ENCODE data around the gene CELF2. TPM values are rescaled to one million over a fixed set of nuclear protein-coding genes. Genes with fewer than 3 reads are reported as not detected.
"Not testable (repeated sequence)": the region's sequence is repeated elsewhere in the genome, so short reads cannot be mapped to it uniquely, and the experiment has no call there.

The CELF2 gene
- total RNA-seq, 1 donor from 2014 or later = 36.9 TPM

DNA sequence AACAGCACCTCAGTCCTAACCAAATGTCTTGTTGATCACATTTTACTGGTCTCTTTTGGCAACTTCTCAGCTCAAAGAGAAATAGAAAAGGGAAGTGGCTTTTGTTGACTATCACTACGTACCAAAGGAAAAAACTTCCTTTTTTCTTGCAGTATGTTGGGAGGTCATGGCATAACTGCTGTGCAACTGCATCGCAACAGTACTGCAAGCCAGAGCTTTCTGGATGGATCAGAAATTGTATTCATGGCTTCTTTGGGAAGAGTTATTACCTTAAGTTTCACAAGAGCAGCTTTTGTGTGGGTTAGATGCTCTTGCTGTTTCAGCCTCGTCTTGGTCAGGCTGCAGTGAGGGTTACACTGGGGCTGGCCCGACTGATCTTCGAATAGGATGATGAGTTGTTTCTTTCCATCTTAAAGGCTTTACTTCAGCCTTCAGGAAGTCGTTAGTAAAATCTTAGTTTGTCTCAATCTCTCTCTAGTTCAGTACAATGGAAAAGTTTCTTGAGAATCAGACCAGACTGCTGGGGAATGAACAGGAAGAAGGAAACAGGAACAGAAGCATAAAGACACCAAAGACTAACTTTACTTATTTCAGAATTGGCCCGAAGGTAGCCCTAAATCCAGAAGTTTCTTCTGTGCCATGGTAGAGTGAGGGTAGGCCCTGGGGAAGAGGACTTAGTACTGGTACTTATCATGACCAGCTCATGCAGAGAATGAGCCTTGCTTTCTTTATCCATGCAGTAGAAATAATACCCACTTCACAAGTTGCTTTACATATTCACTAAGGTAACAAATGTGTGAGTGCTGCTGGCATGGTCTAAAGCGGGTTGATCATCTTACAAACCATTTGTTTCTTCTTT is 153.6 kb downstream of the CELF2 start:
- no peak for DNase-seq (ENCODE audit: low spot score)

GRCh38 chr10:11173042-11173441 is 155.4 kb downstream of the CELF2 start:
- DNase-seq (ENCODE audit: low spot score) = no peak

- DNase-seq (ENCODE audit: low spot score) = no peak
Measured at GRCh38 chr10:11175823-11176243, 158.2 kb downstream of the CELF2 start.

DNA sequence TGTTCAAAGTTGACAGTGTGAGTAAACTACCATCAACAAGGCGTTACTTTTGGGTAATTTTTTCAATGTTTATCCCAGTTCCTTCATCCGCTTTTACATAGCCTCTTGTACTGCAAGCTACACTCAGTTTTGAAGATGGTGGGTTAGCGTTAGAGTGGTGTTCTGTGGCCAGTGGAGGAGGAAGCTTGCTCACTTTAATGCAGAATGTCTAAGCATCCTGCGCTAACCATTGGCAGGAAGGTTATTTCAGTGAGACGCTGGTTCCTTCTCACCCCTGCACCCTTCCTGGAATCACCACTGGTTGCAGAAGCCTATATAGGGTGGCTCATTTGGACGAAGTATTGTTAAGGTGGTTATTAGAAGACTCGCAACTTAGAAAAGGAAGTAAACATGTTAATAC is 159.1 kb downstream of the CELF2 start:
- DNase-seq (ENCODE audit: low spot score) = no peak

- DNase-seq (ENCODE audit: low spot score) = no peak
Measured at GRCh38 chr10:11177381-11177780, 159.7 kb downstream of the CELF2 start.

DNA sequence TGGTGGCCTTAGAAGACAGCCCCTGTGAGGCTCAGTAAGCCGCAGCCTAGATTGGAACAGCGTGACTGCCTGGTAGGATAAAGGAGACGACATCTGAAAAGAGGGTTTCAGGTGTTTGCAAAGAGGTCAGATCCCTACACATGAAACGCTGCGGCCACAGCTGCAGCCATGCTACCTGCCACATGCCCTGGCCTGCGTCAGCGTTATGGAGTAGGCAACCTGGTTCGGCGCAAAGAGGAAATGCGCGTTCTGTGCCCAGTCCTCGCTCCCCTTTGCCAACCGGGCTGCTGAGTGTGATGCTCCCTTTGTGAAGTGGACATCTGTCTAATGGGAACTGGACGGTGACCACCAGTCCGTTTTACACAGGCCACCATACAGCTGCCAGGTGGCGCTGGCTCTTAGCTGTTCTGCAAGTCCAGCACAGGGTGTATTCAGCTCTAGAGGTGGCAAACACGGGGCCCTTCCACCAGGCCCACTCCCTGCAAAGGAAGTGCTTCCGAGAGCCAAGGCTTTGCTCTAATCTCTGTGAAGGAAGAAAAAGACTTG is 160.3 kb downstream of the CELF2 start:
- DNase-seq (ENCODE audit: low spot score) = no peak

DNA sequence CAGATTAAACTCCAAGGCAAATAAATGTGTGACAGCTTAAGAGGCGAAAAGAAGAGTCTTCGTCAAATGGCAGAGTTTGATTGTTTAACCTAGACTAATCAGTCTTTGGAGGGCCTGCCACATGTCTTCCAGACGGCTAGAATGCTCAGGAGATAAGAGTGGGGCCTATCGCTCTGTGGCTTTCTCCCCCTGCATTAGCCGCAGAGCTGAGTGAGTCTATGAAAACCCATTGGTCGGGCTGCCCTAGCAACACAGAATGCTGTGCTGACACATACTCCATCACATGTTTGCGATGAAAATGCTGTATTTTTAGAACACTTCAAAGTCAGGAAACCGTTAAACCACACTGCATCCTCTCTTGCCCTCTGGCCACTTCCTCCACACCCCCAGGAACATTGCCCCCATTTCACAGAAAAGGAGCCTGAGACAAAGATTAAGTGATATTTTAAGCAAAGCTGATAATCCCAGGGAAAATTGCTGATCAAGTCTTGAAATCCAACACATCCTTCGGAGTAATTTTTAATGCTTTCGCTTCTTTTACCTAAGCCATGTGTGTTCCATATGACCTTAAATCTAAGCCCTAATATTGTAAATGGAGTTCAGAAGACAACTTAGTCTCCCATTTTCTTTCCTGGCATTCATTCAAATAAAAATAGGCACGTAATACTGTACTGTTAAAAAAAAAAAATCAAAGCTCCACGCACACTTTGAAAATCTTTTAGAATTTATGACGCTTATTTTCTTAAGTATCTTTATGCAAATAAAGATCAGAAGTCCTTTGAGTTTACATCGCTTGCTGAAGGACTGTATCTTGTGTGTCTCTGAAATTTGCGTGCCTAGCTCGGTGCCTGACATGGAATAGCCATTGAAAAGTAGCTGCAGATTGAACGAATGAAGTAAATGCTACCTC is 161.2 kb downstream of the CELF2 start:
- no peak for DNase-seq (ENCODE audit: low spot score)

DNA sequence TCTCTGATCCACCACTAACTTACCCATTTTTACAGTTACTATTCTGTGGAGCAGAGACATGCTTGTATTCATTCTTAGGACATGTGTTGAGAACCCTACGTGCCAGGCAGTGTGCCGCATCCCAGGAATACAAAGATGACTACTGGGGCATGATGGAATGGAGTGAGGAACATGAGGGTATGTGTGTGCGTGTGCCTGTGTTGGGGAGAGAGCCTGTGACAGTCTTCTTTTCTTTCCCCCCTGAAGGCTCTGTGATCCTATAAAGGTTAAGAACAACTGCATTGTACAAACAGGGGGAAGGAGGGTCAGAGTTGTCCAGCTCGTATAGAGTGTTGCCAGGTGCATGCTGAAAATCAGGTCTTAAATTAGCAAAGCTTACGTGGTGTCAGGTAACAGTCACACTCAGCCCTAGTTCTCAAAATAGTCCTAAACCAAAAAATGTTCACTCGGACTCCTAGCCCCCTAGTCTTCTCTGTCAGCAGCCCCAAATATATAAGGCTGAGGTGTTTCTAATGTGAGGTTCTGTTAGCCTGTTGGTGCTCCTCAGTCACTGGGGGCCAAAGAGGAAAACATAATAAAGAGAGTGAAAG is 161.9 kb downstream of the CELF2 start:
- no peak for DNase-seq (ENCODE audit: low spot score)

GRCh38 chr10:11180228-11180627 is 162.6 kb downstream of the CELF2 start:
- DNase-seq (ENCODE audit: low spot score) = no peak

- DNase-seq (ENCODE audit: low spot score) = no peak
Measured at GRCh38 chr10:11181978-11182377, 164.3 kb downstream of the CELF2 start.

DNA sequence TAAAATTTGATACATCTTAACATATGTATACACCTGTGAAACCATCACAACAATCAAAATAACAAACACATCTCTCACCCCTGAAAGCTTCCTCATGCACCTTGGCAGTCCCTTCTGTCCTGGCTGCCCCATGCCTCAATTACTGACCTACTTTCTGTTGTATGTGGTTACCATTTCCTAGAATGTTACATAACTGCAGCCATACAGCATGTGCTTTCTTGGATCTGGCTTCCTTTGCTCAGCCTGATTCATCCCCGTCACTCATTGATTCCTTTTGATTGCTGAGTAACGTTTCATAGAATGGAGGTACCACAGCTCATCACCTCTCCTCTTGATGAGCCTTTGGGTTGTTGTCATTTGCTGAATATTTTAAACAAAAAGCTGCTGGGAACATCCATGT is 165.3 kb downstream of the CELF2 start:
- no peak for DNase-seq (ENCODE audit: low spot score)

GRCh38 chr10:11184093-11184492 is 166.4 kb downstream of the CELF2 start:
- no peak for DNase-seq (ENCODE audit: low spot score)

GRCh38 chr10:11185128-11185665 is 167.5 kb downstream of the CELF2 start:
- DNase-seq (ENCODE audit: low spot score) = not testable (repeated sequence)

- DNase-seq (ENCODE audit: low spot score) = no peak
Measured at GRCh38 chr10:11186374-11186773, 168.7 kb downstream of the CELF2 start.

- DNase-seq (ENCODE audit: low spot score) = no peak
Measured at GRCh38 chr10:11189582-11190376, 172.1 kb downstream of the CELF2 start.

GRCh38 chr10:11191190-11191589 is 173.5 kb downstream of the CELF2 start:
- peak; percentile 23 for DNase-seq (ENCODE audit: low spot score)

- DNase-seq (ENCODE audit: low spot score) = peak; percentile 36
Measured at GRCh38 chr10:11191678-11192077, 174.0 kb downstream of the CELF2 start.

DNA sequence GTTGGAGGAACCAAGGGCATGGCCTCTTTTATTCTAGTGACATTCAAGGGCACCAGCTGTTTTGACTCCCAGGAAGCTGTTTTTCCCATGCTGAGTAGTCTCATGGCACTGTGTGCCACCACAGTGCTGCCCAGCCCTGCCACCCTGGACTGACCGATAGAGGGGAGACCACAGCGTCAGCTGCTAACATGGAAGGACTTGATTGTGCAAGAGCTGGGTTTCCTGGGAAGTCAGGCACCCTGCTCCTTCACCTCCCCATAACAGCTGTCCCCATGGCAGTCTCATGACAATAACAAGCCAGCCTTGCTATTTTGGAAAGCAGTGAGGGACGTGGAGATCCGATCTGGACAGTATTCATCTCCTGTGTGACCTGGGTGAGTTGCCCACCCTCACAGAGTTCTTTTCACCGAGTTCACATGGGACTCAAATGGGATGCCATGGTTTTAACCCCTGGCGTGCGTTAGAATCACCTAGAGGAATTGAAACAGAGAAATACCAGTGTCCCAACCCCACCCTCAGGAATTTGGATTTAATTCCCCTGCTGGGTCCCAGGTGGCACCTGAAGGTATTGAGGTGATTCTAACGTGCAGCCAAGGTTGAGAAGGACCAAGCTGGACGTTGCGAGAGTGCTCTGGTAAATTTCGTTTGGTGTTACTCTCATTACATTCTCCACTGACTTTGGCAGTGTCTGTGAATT is 174.8 kb downstream of the CELF2 start:
- DNase-seq (ENCODE audit: low spot score) = peak; percentile 43

DNA sequence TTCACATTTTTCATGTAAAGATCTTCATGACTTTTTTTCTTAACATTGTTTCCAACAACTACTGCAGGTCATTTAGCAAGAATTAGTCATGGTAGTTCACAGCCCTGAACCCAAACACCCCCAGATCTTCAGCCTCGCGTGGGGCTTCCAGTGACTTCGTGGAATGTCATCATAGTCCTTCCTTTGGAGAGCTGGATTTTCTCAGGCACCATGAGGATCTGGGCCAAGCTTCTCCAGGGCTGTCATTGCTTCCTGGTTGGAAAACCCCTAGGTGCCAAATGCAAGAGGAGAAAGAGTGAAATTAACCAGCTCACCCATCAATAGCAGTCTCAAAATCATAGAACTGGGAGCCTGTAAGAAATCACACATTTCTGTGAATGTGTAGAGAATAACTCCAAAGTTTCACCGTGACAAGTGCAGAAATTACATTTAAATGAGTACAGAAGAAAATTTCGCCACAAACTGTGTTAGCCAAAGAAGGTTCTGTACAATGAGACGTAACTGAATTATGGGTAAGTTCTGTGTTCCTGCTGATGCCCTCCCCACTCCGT is 175.4 kb downstream of the CELF2 start:
- DNase-seq (ENCODE audit: low spot score) = peak; percentile 27
